COLO668 (cell line): ENCODE data around the gene WEE2.
A peak's percentile ranks its signal among the peaks of the same experiment; 100 is the strongest.
"Not testable (repeated sequence)": the region's sequence is repeated elsewhere in the genome, so short reads cannot be mapped to it uniquely, and the experiment has no call there.

ENCODE experiments used
- DNase-seq: peaks from one replicate; lab custom pipeline; 2025; ENCODE audit not compliant: unreplicated experiment; lab: John Stamatoyannopoulos, UW

WEE2 gene

GRCh38 chr7:141689072-141689825, 18.9 kb upstream of the WEE2 start:
- DNase-seq: not testable (repeated sequence)

- DNase-seq: no peak
Observed at GRCh38 chr7:141691540-141691939, 16.6 kb upstream of the WEE2 start.

GRCh38 chr7:141691961-141692360, 16.2 kb upstream of the WEE2 start:
- DNase-seq: no peak

- no peak for DNase-seq
Observed at GRCh38 chr7:141693082-141693481, 15.1 kb upstream of the WEE2 start.

GRCh38 chr7:141695803-141696289, 12.3 kb upstream of the WEE2 start:
- DNase-seq: peak; percentile 83

GRCh38 chr7:141696348-141696747, 11.8 kb upstream of the WEE2 start:
- no peak for DNase-seq

- no peak for DNase-seq
Observed at GRCh38 chr7:141697211-141697871, 10.8 kb upstream of the WEE2 start.

GRCh38 chr7:141698247-141699015, 9.7 kb upstream of the WEE2 start:
- DNase-seq: peak; percentile 11

- DNase-seq: no peak
Observed at GRCh38 chr7:141699860-141700259, 8.3 kb upstream of the WEE2 start.

GRCh38 chr7:141700296-141700847, 7.8 kb upstream of the WEE2 start:
- no peak for DNase-seq

GRCh38 chr7:141700848-141701371, 7.2 kb upstream of the WEE2 start:
- peak; percentile 20 for DNase-seq

- DNase-seq: peak; percentile 64
Observed at GRCh38 chr7:141701489-141702046, 6.6 kb upstream of the WEE2 start.

GRCh38 chr7:141702047-141702567, 6.0 kb upstream of the WEE2 start, which contains the start of gene DENND11:
Gene DENND11, minus strand, starts transcription at chr7:141702166. Its CDS starts 13 bp downstream, at chr7:141702153.
- peak; percentile 84 for DNase-seq

GRCh38 chr7:141702892-141703291, 5.3 kb upstream of the WEE2 start:
- no peak for DNase-seq

GRCh38 chr7:141704112-141704511, 4.0 kb upstream of the WEE2 start:
- no peak for DNase-seq

GRCh38 chr7:141704741-141705140, 3.4 kb upstream of the WEE2 start:
- no peak for DNase-seq

GRCh38 chr7:141706239-141707064, 1.7 kb upstream of the WEE2 start:
- no peak for DNase-seq

GRCh38 chr7:141709318-141709717, 1.2 kb downstream of the WEE2 start:
- DNase-seq: no peak

- DNase-seq: no peak
Observed at GRCh38 chr7:141709749-141710148, 1.6 kb downstream of the WEE2 start.

- no peak for DNase-seq
Observed at GRCh38 chr7:141710301-141710700, 2.1 kb downstream of the WEE2 start.
